ENCODE results near the gene TMCO4.

The TMCO4 gene

GRCh38 chr1:19689856-19690255 is 109.9 kb downstream of the TMCO4 start:
- no peak overlapping the region for H3K4me3 ChIP-seq (ENCODE audit: low read depth, low read length)
- TF ChIP-seq CTCF (IDR thresholded peaks at IDR 0.05; ENCODE audit: low read depth, low read length): no peak
- DNase-seq (ENCODE audit: low read depth, low spot score): no peak
- in situ Hi-C loops (cut with HindIII; ENCODE audit: low sequenced_read_pairs): no loop called here

GRCh38 chr1:19689085-19689757 is 110.5 kb downstream of the TMCO4 start:
- TF ChIP-seq CTCF (IDR thresholded peaks at IDR 0.05; ENCODE audit: low read depth, low read length): no peak
- DNase-seq (ENCODE audit: low read depth, low spot score): no peak
- in situ Hi-C loops (cut with HindIII; ENCODE audit: low sequenced_read_pairs): no loop called here
- no peak overlapping the region for H3K4me3 ChIP-seq (ENCODE audit: low read depth, low read length)

- no peak for TF ChIP-seq CTCF (IDR thresholded peaks at IDR 0.05; ENCODE audit: low read depth, low read length)
- no peak overlapping the region for H3K4me3 ChIP-seq (ENCODE audit: low read depth, low read length)
- in situ Hi-C loops (cut with HindIII; ENCODE audit: low sequenced_read_pairs): no loop called here
- DNase-seq (ENCODE audit: low read depth, low spot score): no peak
These were observed 111.5 kb downstream of the TMCO4 start for GRCh38 chr1:19688041-19688842.

GRCh38 chr1:19687414-19687813 is 112.3 kb downstream of the TMCO4 start:
- DNase-seq (ENCODE audit: low read depth, low spot score): no peak
- TF ChIP-seq CTCF (IDR thresholded peaks at IDR 0.05; ENCODE audit: low read depth, low read length): no peak
- H3K4me3 ChIP-seq (ENCODE audit: low read depth, low read length): no peak overlapping the region
- in situ Hi-C loops (cut with HindIII; ENCODE audit: low sequenced_read_pairs): no loop called here

DNA sequence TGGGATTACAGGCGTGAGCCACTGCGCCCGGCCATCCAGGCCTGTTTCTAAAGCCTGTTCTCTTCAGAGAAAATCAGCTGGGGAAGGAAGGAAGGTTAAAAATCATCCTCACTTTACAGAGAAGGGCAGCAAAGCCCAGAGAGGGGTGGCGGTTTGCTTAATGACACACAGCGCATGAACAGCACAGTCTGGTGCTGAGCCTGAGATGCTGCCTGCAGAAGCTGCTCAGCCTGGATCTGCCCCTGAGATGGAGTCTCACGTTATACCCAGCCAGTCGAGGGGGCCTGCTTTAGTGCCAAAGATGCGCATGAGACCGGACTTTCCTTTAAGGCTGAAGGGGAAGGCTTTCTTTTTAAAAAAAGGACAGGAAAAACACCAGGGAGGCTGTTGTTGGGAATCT is 113.7 kb downstream of the TMCO4 start:
- no peak for TF ChIP-seq CTCF (IDR thresholded peaks at IDR 0.05; ENCODE audit: low read depth, low read length)
- DNase-seq (ENCODE audit: low read depth, low spot score): no peak
- H3K4me3 ChIP-seq (ENCODE audit: low read depth, low read length): no peak overlapping the region
- in situ Hi-C loops (cut with HindIII; ENCODE audit: low sequenced_read_pairs): no loop called here

GRCh38 chr1:19684677-19685076 is 115.0 kb downstream of the TMCO4 start:
- no peak for TF ChIP-seq CTCF (IDR thresholded peaks at IDR 0.05; ENCODE audit: low read depth, low read length)
- H3K4me3 ChIP-seq (ENCODE audit: low read depth, low read length): no peak overlapping the region
- DNase-seq (ENCODE audit: low read depth, low spot score): no peak
- in situ Hi-C loops (cut with HindIII; ENCODE audit: low sequenced_read_pairs): no loop called here

Data from astrocyte of the spinal cord (primary cell).